Activated naive CD4-positive, alpha-beta T cell treated with anti-CD3 and anti-CD28 coated beads for 36 hours (primary cell): ENCODE data around the gene SFXN2. TPM values are rescaled to one million over a fixed set of nuclear protein-coding genes. Genes with fewer than 3 reads are reported as not detected.

ENCODE experiments used
- CTCF ChIA-PET: fragments of 350-600 bp; sonication (Branson Sonifier 250); formaldehyde crosslinking; loops from one replicate; lab custom pipeline; 2021; ENCODE audit warnings: antibody characterized with exemption; lab: Charles Lee
- DNase-seq: peaks from one replicate; pipeline ENCODE4 v3.0.0-alpha.2; 2020
- H3K27ac Mint-ChIP-seq: one replicate; pipeline ENCODE4 v1.8.0; 2021; ENCODE audit warnings: mild to moderate bottlenecking, mixed read lengths
- H3K27me3 Mint-ChIP-seq: one replicate; pipeline ENCODE4 v1.8.0; 2021; ENCODE audit warnings: low read depth, mixed read lengths
- H3K36me3 Mint-ChIP-seq: one replicate; pipeline ENCODE4 v1.8.0; 2021; ENCODE audit warnings: low read depth, mixed read lengths
- H3K4me1 Mint-ChIP-seq: one replicate; pipeline ENCODE4 v1.8.0; 2021; ENCODE audit warnings: low read depth, mixed read lengths
- H3K4me3 Mint-ChIP-seq: one replicate; pipeline ENCODE4 v1.8.0; 2021; ENCODE audit warnings: mild to moderate bottlenecking, moderate library complexity, mixed read lengths
- H3K9me3 Mint-ChIP-seq: one replicate; pipeline ENCODE4 v1.8.0; 2021; ENCODE audit warnings: mixed read lengths
- intact Hi-C: fragments of 100-400 bp; cut with micrococcal nuclease; formaldehyde crosslinking; loops from one replicate; pipeline ENCODE4 v1.15.1; 2023
- total RNA-seq, 2 experiments: library from RNA; stranded (reverse); gene quantifications; one replicate each; pipeline ENCODE4 v1.2.3, GENCODE V29; 2021

The SFXN2 gene
- total RNA-seq, 2 experiments from 2014 or later: 8.7 to 9.4 TPM

DNA sequence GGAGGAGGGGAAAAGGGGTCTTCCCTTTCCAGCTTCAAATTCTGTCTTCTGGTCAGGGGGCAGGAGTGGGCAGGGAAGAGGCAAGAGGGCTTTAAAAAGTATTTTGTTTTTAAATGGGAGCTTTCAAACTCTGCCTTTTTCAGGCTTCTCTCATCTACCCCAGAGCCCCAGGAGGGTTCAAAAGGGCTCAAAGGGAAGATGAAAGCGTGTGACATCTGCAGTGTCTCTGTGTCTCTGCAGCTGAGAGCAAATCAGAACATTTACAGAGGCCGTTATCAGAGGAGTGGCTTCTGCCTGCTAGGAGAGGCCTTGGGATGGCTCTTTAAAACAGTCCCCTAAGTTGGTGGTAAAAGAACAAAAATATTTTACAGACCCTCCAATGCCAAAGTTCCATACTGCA is 39.9 kb upstream of the SFXN2 start:
- Mint-ChIP-seq H3K27me3 (no peaks in the 10 kb centered on the region), H3K27ac (no peak overlapping the region), H3K36me3 (no peaks in the 10 kb centered on the region), H3K9me3 (no peaks in the 10 kb centered on the region), H3K4me3 (no peak overlapping the region), H3K4me1 (peaks cover 35% of the 10 kb centered on the region)
- intact Hi-C loops: loop anchor here (1.0 to 2.0 kb wide), 4 partner anchors 14 to 171 kb away; partner anchors contain the start of genes ARL3, SFXN2 and SUFU
- DNase-seq: no peak
- CTCF ChIA-PET: interaction anchor here (1.2 to 5.7 kb wide), 7 partner anchors 11 to 444 kb away, joined by 3 to 38 read pairs (median 6); partner anchors contain the start of genes ARL3 and SFXN2

DNA sequence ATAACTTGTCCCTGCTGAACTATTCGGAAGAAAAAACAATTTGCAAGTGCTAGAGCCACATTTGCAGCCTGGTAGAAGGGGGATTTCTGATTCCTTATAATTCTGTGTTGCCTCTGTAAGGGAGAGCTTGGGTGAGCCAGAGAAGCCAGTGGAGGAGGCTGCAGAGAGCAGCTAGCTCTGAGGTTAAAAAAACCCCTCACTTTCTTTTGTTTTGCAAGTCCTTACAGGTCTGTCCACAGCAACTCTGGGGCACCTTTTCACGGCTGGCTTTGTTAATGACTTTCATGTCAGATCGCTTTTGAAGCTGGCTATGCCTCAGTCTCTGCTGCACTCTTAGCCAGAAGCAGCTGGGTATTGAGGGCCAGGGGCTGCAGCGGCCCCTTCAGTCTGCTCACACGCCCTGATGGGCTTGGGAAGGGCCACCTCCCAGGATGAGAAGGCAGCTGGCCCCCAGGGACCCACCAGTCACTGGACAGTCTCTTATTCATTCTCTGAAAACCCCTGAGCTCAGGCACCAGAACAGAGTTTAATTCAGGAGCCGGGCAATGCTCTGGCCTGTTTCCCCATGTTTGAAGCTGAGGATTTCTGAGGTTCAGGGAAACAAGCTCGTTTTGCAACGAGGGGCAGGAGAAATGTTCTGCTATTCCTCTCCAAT is 39.3 kb upstream of the SFXN2 start:
- peak; percentile 33 for DNase-seq
- H3K27me3 Mint-ChIP-seq: no peaks in the 10 kb centered on the region
- no peak overlapping the region for H3K4me3 Mint-ChIP-seq

DNA sequence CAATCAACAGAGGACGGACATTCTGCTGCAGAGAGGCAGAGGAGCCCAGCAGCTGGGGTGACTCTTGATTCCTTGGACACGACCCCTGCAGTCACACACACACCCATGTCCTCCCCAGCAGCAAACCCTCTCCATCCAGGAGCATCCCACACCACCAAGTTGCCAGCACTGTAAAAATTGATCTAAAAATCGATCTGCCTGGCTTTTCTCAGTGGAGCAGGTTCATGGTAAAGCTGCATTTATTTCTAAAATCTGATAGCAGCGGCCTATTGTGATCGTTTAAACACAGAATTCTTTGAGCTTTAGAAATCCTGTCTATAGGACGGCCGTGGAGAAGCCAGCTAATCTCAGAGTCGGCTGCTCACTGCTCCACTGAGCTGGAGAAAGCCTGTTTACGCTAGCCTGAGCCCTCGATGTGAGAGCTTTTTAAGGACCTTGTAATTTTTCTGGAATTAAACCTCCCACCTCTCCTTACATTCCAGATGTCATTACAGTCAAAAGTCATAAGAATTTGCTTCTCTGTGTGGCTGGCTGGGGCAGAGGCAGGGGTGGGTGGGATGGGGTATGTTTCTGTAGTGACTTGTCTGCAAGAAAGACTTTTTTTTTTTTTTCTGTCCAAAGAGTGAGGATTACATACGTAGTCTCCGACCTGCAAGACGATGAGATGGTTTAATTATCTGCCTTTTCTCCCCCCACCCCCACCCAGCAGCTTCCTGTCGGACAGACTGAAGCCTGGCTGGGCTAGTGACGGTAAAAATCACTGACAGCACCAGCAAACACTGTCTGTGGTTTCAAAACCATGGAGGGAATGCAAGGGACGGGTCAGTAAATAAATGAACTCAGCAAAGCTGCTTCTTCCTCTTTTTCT is 38.5 kb upstream of the SFXN2 start:
- Mint-ChIP-seq H3K4me1 (peaks cover 35% of the 10 kb centered on the region), H3K27me3 (no peaks in the 10 kb centered on the region), H3K9me3 (no peaks in the 10 kb centered on the region), H3K4me3 (no peak overlapping the region), H3K27ac (no peak overlapping the region), H3K36me3 (no peaks in the 10 kb centered on the region)
- CTCF ChIA-PET: interaction anchor here (0.6 to 5.7 kb wide), 9 partner anchors 10 to 445 kb away, joined by 3 to 38 read pairs (median 6); partner anchors contain the start of genes ARL3 and SFXN2
- no peak for DNase-seq
- intact Hi-C loops: loop anchor here (2.0 kb wide), 2 partner anchors 15 to 39 kb away; partner anchors contain the start of genes ARL3 and SFXN2

More for the DNA sequence above, 39.3 kb upstream of the SFXN2 start:
- H3K27ac Mint-ChIP-seq: no peak overlapping the region
- CTCF ChIA-PET: interaction anchor here (1.2 to 5.7 kb wide), 8 partner anchors 9 to 445 kb away, joined by 3 to 38 read pairs (median 6); partner anchors contain the start of genes ARL3 and SFXN2
- no peaks in the 10 kb centered on the region for H3K36me3 Mint-ChIP-seq
- intact Hi-C loops: loop anchor here (2.0 kb wide), 2 partner anchors 14 to 40 kb away; partner anchors contain the start of genes ARL3 and SFXN2
- H3K9me3 Mint-ChIP-seq: no peaks in the 10 kb centered on the region
- peaks cover 35% of the 10 kb centered on the region for H3K4me1 Mint-ChIP-seq

DNA sequence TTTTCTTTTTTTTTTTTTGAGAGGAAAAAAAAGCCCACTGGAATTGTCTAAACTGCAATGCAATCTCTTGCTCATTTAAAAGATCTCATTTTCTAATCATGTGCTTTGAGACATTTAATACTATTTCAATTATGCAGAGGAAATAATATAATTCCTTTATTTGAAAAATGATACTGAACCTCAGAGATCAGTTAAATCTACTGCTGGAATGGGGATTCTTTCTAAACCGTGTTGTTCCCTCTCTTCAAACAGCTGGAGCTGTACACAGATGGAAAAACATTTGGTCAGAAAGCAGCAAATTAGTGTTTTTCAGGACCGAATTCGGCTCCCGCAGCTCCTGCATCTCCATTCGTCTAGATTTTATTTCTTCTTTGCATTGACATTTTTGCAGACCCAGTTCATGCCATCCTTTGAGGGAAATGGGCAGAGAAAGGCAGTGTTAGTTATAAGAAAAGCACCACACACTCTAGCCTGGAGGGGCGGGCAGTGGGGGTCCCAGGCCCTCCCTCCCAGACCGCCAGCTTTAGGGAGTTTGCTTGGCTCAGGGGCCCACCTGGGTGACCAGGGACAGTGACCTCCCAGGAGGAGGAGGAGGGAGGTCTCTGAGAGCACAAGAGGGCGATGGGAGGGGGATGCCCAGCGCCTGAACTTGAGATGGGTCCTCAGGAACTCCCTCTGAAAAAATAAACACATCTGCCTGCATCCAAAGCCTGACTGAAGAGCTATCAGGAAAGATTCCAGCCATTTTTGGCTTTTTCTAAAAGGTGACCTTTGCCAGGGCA is 37.7 kb upstream of the SFXN2 start:
- no peak for DNase-seq
- Mint-ChIP-seq H3K36me3 (no peaks in the 10 kb centered on the region), H3K4me3 (no peak overlapping the region), H3K27ac (no peak overlapping the region), H3K4me1 (peaks cover 40% of the 10 kb centered on the region), H3K27me3 (no peaks in the 10 kb centered on the region), H3K9me3 (no peaks in the 10 kb centered on the region)
- intact Hi-C loops: no loop called here
- CTCF ChIA-PET: interaction anchor here (0.6 to 5.7 kb wide), 7 partner anchors 10 to 190 kb away, joined by 3 to 38 read pairs (median 4); partner anchors contain the start of genes ARL3 and SFXN2

DNA sequence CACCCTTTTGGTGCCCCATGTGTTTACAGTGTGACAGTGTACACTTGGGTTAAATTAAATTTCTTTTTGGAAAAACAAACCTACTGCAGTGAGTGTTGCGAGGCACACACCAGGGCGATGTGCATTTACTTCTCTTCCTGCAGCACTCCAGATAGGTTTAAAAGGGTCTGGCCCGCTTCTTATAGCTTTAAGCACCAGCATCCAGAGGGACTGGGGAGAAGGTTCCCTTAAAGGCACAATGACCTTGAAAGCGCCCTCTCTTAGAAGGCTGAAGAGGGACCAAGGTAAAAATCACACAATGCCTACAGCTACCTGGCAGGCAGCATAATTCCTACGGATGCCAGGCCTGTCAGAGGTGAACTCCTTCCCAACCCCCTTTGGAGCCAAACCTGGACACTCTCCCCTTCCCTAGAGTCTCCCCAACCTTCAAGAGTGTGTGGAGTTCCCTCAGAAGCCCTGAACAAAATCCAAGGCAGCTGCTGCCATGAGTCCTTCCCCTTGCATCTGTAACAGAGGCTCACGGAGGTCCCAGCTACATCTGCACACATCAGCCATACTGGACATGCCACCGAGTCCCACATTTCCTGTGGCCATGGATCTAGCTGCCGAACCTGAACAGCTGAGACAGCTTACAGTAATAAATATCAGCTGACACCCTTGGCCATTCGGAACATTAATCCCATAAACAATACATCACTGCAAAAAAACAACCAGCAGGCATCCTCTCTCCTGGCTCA is 36.9 kb upstream of the SFXN2 start:
- no peak for DNase-seq
- Mint-ChIP-seq H3K27ac (no peak overlapping the region), H3K36me3 (no peaks in the 10 kb centered on the region), H3K4me3 (no peak overlapping the region), H3K27me3 (no peaks in the 10 kb centered on the region), H3K4me1 (peaks cover 48% of the 10 kb centered on the region), H3K9me3 (no peaks in the 10 kb centered on the region)
- intact Hi-C loops: no loop called here
- CTCF ChIA-PET: interaction anchor here (0.7 to 5.7 kb wide), 4 partner anchors 11 to 75 kb away, joined by 3 to 38 read pairs (median 3); partner anchors contain the start of genes ARL3 and SFXN2

DNA sequence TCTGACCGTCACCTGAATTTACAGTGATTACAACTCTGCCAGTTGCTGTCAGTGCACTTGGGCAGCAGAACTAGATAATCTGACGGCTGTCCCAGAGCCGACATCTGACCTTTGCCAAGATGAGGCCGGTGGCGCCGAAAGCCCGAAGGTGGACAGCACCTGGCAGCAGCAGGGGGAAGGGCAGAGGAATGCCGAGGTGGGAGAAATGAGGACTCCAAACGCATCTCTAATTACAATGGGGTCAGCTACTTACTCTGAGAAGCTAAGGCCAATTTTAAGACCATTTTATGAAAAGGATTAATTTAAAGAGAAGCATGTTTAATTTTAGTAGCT is 36.4 kb upstream of the SFXN2 start:
- H3K9me3 Mint-ChIP-seq: no peaks in the 10 kb centered on the region
- CTCF ChIA-PET: interaction anchor here (0.7 to 5.7 kb wide), 3 partner anchors 12 to 75 kb away, joined by 3 to 38 read pairs (median 3); partner anchors contain the start of genes ARL3 and SFXN2
- intact Hi-C loops: no loop called here

DNA sequence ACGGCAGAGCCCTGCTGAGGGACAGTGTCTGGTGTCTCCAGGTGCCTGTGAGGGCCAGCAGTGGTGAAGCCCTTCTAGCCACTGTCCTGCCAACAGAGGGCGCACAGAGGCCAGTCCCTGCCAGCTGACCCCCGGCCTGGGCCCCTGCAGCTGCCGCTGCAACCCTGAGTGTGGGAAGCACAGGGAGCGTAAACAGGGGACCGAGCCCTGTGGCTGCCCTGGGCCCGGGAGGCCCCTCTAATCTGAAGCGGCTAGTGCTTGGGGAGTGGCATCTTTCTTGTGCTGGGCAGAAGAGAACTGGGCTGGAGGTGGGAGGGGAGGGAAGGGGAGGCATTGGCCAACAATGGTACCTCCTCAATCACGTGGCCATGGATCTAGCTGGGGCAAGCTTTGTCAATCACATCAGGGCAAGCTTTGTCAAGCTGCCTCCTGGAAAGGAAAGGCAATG is 35.6 kb upstream of the SFXN2 start:
- DNase-seq: no peak
- no peak overlapping the region for H3K4me3 Mint-ChIP-seq
- peaks cover 41% of the 10 kb centered on the region for H3K4me1 Mint-ChIP-seq
- no peaks in the 10 kb centered on the region for H3K36me3 Mint-ChIP-seq
- no peak overlapping the region for H3K27ac Mint-ChIP-seq
- CTCF ChIA-PET: interaction anchor here (0.6 to 5.7 kb wide), 6 partner anchors 14 to 382 kb away, joined by 3 to 38 read pairs (median 4); partner anchors contain the start of genes ARL3 and SFXN2
- intact Hi-C loops: no loop called here
- no peaks in the 10 kb centered on the region for H3K9me3 Mint-ChIP-seq
- H3K27me3 Mint-ChIP-seq: no peaks in the 10 kb centered on the region

More for the DNA sequence above, 36.4 kb upstream of the SFXN2 start:
- Mint-ChIP-seq H3K27me3 (no peaks in the 10 kb centered on the region), H3K27ac (no peak overlapping the region), H3K36me3 (no peaks in the 10 kb centered on the region), H3K4me1 (peaks cover 49% of the 10 kb centered on the region), H3K4me3 (no peak overlapping the region)
- no peak for DNase-seq

DNA sequence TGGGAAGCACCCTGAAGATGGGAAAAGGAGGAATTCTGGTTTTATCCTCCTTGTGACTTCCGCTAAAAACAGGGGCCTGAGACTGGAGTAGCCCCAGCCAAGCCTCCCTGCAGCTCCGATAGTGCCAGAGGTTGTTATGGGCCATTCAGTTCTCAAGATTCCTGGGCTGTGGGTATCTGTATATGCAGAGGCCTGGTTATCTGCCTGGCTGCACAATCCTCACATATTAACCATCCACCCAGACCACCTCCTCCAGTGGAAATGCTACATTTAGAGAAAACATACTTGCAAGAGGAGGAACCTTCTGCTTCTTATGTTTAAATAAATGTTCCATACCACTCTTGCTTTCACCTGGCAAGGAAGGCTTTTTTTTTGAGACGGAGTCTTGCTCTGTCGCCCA is 34.8 kb upstream of the SFXN2 start:
- DNase-seq: no peak
- intact Hi-C loops: no loop called here
- no peak overlapping the region for H3K4me3 Mint-ChIP-seq
- CTCF ChIA-PET: interaction anchor here (0.8 to 1.2 kb wide), 4 partner anchors 15 to 381 kb away, joined by 3 to 5 read pairs (median 3); no protein-coding TSS in a partner anchor
- H3K36me3 Mint-ChIP-seq: no peaks in the 10 kb centered on the region
- H3K4me1 Mint-ChIP-seq: peaks cover 33% of the 10 kb centered on the region
- H3K9me3 Mint-ChIP-seq: no peaks in the 10 kb centered on the region
- H3K27ac Mint-ChIP-seq: no peak overlapping the region
- no peaks in the 10 kb centered on the region for H3K27me3 Mint-ChIP-seq

DNA sequence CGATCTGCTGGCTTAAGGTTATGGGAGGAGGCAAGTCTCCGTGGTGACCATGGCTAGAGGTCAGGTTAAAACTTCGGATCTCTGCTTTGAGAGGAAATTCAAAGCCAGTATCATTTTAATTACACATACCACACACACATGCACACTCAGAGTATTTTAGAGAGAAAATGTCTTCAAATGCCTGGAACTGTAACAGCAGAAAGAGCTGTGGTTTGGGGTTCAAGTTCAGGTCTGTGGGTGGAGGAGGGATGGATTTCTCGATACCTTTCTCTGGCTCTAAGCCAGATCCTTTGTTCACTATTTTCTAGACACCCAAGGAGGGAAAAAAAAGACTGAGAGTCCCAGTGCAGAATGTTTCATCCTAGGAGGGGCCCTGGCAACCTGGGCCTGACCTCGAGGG is 32.7 kb upstream of the SFXN2 start:
- CTCF ChIA-PET: interaction anchor here (1.0 kb wide), 1 partner anchor 9 kb away, joined by 3 read pairs; no protein-coding TSS in a partner anchor
- peaks cover 15% of the 10 kb centered on the region for H3K4me1 Mint-ChIP-seq
- H3K9me3 Mint-ChIP-seq: no peaks in the 10 kb centered on the region
- H3K27me3 Mint-ChIP-seq: no peaks in the 10 kb centered on the region
- no peak overlapping the region for H3K4me3 Mint-ChIP-seq
- no peaks in the 10 kb centered on the region for H3K36me3 Mint-ChIP-seq
- H3K27ac Mint-ChIP-seq: no peak overlapping the region
- no peak for DNase-seq
- intact Hi-C loops: no loop called here

DNA sequence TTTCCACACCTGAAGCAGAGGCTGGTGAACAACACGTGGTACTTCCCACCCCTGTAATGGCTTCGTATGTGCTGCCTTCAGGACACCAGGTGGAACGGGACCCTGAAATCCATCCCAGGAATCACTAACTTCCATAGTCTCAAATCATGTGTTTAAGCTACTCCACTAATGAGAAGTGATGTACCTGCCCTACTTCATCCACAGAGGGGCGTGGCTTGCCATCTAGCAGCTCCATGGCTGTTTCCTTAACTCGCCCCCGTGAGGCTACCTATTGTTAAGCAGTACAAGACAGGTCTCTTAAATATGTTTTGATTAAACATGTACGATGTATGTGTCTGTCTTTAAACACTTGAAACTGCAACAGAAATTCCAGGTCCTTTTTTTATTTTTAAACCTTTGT is 32.0 kb upstream of the SFXN2 start:
- no peaks in the 10 kb centered on the region for H3K36me3 Mint-ChIP-seq
- peaks cover 13% of the 10 kb centered on the region for H3K4me1 Mint-ChIP-seq
- H3K4me3 Mint-ChIP-seq: no peak overlapping the region
- H3K9me3 Mint-ChIP-seq: no peaks in the 10 kb centered on the region
- CTCF ChIA-PET: interaction anchor here (1.0 kb wide), 1 partner anchor 10 kb away, joined by 3 read pairs; no protein-coding TSS in a partner anchor
- no peaks in the 10 kb centered on the region for H3K27me3 Mint-ChIP-seq
- H3K27ac Mint-ChIP-seq: no peak overlapping the region
- intact Hi-C loops: no loop called here
- DNase-seq: peak; percentile 36

DNA sequence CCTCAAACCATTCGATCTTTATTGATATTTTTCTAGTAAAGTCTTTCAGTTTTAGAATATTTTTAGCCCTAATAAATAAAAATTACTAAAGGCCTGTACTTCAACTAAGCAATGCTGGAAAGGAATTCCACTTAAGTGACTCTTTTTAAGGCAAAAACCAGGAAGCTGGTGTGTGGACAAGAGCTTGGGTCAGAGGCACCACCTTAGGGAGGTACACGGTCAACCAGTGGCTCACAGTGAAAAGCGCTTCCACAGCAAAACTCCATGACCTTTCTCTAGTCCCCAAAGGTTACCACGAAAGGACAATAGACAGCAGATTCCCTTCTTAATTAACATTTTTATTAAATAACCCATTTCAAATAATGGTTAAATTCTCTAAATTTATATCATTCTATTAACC is 31.5 kb upstream of the SFXN2 start:
- Mint-ChIP-seq H3K4me3 (no peak overlapping the region), H3K9me3 (no peaks in the 10 kb centered on the region), H3K4me1 (peaks cover 13% of the 10 kb centered on the region), H3K36me3 (no peaks in the 10 kb centered on the region), H3K27me3 (no peaks in the 10 kb centered on the region), H3K27ac (no peak overlapping the region)
- DNase-seq: no peak
- CTCF ChIA-PET: interaction anchor here (1.0 kb wide), 1 partner anchor 11 kb away, joined by 3 read pairs; no protein-coding TSS in a partner anchor
- intact Hi-C loops: no loop called here
